ENCODE data around the gene EHD4.

EHD4 gene

GRCh38 chr15:41892621-41893421, 79.5 kb downstream of the EHD4 start:
- DNase-seq: no peak

DNA sequence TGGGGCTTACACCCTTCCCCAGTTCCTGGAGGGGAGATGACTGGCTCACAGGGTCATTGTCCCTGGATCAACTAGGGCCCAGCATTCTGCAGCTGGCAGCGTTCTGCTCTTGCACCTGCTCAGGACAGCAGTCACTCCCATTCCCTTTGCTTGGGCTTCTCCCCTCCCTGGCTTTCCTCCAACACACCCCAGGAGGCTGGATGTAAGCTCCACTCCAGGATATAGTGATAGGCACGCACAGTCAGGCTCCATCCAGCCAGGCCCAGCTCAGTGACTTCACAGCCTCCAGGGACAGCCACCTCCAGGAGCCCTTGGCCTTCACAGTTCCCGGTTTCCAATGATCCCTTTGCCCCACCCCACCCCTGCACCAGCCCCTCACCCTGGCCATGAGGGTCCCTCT, 80.4 kb downstream of the EHD4 start:
- no peak for DNase-seq

DNA sequence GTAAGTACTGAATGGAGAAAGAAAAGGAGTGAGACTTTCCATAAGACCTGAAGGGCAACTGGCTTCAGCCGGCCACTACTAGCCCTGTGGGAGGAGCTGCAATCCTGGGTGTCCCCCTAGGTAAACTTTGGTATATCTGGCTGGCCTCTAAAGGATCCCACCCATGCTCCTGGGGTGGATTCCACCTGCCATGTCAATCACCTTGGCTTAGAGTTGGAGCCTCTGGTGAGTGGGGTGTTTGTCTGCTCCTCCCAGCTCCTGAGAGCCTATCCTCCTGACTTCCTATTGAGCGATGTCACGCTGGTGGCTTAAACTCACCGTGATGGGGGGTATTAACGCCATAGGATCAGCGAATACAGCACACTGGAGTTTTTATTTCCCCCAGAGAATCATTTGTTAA, 81.1 kb downstream of the EHD4 start:
- no peak for DNase-seq

DNA sequence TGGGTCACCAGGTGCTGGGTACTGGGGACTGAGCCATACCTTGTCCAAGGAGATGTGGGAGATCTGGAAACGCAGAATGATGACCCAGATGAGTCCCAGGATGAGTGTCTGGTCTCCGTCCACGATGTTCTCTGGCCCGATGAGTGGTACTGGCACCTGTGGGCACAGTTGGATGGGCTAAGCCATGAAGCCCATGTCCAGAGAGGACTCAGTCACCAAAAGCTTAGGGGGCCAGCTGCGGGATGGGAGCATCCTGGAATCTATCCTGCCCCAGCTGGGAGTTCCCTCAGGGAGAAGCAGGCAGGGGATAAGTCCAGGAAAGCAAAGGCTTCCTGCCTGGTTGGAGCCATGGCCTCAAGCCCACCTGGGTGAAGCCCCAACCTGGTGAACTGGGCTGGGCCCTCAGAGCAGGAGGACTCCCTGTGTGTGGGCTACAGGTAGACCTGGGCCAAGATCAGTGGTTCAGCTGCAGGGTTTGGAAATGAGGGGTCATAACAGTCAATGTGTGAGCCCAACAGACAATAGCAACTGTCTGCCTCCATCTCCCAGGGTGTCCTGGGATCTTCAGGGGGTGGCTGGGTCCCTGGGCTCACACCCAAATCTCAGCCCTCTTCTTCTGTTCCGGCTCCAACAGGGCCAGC, 82.2 kb downstream of the EHD4 start:
- no peak for DNase-seq

GRCh38 chr15:41888662-41889253, 83.6 kb downstream of the EHD4 start:
- no peak for DNase-seq

GRCh38 chr15:41887893-41888292, 84.5 kb downstream of the EHD4 start:
- no peak for DNase-seq

DNA sequence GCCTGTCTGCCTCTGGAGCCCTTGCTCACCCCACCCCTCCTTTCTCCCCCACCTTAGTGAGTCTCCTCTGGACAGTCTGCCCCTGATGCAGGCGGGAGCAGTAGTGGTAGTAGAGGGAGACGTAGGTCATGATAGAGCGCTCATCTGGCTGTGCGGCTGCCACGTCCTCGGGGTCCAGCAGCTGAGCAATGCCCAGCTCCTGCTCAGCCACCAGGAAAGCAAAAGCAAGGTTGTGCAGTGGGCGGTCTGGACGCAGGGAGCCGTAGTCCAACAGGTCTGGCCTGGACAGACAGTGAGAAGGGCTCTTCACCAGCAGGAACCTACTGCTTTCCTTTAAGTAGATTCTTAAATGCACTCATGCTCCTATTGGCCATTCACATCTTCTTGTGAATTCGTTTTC, 85.2 kb downstream of the EHD4 start:
- DNase-seq: no peak

- no peak for DNase-seq
Measured at GRCh38 chr15:41886741-41887140, 85.6 kb downstream of the EHD4 start.

- no peak for DNase-seq
Measured at GRCh38 chr15:41885841-41886240, 86.5 kb downstream of the EHD4 start.

- DNase-seq: no peak
Measured at GRCh38 chr15:41885321-41885720, 87.0 kb downstream of the EHD4 start.

DNA sequence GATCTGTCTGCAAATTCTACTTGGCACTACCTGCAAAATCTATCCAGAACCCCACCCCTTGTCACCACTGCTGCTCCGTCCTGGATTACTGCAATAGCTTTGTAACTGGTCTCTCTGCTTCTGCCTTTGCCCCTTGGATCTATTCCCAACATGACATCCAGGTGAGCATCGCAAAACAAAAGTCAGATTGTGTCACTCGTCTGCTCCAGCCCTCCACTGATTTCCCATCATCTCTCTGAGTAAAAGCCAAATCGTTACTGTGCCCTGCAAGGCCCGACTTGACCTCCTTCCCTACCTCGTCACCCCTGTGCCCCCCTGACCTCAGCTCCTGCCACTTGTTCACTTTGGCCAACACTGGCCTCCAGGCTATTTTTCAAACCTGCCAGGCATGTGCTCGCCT, 87.9 kb downstream of the EHD4 start:
- no peak for DNase-seq

DNA sequence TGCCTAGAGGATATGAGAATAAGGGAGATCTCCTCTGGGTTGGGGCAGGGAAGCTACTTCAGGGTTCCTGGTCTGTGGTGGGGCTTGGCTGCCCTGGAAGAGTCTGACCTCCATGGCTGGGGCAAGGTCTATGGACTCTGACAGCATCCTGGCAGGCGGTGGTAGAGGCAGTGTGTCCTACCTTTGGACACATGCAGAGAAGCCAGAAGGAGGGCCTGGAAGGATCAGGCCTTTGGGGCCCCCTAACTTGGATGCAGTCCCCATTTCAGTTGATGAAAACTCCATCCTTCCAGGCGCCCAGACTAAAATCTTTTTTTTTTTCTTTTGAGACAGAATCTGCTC, 88.9 kb downstream of the EHD4 start:
- no peak for DNase-seq

- no peak for DNase-seq
Measured at GRCh38 chr15:41882689-41883483, 89.5 kb downstream of the EHD4 start.

DNA sequence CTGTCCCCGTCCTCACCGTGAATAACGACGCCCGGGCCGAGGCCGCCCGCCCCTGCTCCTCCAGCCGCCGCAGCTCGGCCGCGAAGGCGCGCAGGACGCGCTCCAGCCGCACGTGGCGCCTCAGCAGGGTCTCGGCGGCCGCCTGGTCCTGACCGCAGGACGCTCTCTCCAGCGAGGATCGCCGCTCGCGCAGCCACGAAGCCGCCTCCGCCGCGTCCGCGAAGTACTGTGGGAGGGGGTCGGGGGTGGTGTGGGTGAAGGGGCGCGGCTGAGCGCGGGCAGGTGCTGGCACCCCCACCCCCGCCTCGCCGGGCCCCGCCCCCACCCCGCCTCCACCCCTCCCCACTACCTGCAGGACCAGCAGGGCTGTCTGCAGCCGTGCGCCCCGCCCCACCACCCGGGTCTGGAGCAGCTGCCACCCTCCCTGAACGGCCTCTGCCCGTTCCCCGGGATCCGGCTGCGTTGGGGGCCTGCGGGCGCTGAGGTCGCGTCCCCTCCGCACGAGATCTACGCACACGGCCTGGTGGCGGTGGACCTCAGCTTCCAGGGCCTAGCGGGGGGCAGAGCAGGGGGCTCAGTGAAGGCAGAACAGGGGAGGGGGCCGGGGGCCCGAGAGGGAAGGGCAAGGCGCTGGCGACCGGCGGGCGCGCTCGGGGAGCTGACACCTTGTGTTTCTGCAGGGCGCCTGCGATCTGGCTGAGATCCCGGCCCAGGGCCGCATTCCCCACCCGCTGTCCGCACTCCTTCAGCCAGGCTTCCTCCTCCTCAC, 90.3 kb downstream of the EHD4 start:
- no peak for DNase-seq

- no peak for DNase-seq
Measured at GRCh38 chr15:41881550-41881919, 90.8 kb downstream of the EHD4 start.

- DNase-seq: no peak
Measured at GRCh38 chr15:41881086-41881485, 91.3 kb downstream of the EHD4 start.

DNA sequence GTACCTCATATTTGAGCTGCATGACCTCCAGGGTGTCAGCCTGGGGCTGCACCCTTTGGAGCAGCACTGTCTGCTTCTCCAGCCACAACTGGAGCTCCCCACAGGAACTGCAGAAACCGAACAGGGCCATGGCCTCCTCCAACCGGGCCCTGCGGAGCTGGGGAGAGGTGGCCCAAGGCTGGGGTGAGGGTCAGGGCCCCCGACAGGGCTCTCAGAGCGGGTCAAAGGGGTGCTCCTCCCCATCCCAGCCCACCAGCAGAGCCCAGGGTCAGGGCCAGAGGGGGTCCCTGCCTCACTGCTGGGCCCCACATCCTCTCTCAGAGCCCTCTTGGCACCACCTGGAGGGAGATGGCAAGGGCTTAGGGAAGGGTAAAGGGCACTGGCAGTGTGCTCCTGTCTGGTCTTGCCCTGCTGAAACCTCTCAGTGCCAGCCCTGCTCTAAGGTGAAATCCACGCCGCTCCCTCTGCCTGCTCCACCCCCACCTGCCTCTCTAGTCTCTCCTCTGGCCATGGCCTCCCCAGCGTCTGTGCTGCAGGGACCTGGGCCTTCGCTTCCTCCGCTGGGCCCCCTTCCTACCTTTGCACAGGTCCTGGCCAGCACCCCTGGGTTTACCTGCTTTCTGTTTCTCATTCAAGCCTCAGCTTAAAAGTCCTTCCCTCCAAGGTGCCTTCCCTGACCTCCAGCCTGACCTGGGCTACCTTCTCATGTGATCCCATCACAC, 92.0 kb downstream of the EHD4 start:
- DNase-seq: no peak

GRCh38 chr15:41879321-41879845, 93.0 kb downstream of the EHD4 start:
- no peak for DNase-seq

DNA sequence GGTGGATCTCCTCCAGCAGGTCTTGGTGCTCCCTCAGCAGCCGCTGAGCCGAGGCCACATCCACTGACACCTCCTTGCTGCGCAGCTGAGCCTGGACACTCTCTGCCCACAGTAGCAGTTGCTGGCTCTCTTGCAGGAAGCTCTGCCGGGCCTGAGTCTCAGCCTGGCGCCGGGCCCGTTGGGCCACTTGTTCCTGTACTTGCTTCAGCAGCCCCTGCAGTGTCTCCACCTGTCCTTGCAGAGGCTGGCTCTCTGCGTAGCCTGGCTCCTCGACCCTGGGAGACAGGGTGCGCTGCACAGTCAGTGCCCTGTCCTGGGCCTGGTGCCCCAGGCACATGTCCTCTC, 94.0 kb downstream of the EHD4 start:
- no peak for DNase-seq

- DNase-seq: no peak
Measured at GRCh38 chr15:41877631-41878354, 94.6 kb downstream of the EHD4 start.

DNA sequence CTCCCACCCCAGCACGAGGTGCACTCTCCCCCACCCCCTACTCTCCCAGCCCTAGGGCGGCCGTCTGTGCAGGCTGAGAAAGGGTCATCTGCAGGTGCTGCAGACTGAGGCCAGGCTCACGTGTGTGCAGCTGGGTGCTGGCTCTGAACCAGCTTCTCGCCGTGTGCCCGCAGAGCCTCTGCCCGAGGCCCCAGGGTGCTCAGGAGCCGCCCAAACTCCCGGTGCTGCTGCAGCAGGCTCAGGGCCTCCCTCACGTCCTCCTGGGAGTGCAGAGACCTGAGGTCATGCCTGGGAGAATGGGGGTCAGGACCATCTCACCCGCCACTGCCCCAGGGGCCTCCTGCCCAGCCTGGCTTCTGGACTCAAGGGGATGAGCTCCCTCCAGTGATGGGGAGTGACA, 95.7 kb downstream of the EHD4 start:
- DNase-seq: no peak

Data from EL (cell line).